Measurements from ENCODE around the gene ARHGAP9.

ARHGAP9 gene

DNA sequence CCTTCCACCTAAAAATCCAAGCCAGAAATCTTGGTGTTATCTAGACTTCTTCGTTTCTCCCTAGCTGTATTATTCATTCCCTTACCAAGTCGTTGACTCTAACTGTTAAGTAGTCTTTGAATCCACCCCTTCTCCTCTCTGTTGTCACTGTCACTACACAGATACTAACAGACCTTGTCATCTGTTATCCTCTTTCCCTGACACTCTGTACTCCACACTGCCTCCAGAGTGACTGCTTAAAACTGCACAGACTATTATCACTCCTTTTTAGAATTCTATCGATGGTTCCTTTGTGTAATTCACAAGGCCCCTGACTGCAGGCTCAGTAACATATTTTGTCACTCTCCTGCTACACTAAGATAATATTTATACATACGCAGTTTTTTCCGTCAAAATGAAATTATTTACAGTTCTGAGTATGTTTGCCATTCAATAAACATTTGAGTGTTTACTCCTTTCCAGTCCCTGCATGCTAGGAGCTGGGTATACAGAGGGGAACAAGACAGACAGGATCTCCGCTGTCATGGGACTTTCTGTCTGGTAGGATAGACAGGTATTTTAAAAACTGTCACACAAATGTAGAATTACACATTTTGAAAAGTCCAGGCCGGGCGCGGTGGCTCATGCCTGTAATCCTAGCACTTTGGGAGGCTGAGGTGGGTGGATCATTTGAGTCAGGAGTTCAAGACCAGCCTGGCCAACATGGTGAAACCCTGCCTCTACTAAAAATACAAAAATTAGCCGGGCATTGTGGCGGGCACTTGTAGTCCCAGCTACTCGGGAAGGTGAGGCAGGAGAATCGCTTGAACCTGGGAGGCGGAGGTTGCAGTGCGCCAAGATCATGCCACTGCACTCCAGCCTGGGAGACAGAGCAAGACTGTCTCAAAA lies 12.0 kb upstream of the ARHGAP9 start:
- no peak for DNase-seq

DNA sequence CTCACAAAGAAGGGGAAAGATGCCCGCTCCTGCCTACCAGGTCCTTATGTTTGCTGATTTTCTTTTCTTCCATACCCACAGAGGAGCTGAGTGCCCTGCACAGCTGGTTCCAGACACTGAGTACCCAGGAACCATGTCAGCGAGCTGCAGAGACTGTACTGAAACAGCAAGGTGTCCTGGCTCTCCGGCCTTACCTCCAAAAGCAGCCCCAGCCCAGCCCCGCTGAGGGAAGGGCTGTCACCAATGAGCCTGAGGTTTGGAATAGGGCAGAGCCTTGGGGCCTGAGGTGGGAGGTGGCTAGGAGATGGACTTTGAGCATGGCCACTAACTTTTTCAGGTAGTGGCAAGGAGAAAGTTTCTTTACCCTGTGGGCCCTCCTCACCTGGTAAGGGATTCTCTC lies 10.5 kb upstream of the ARHGAP9 start:
- DNase-seq, result no peak

DNA sequence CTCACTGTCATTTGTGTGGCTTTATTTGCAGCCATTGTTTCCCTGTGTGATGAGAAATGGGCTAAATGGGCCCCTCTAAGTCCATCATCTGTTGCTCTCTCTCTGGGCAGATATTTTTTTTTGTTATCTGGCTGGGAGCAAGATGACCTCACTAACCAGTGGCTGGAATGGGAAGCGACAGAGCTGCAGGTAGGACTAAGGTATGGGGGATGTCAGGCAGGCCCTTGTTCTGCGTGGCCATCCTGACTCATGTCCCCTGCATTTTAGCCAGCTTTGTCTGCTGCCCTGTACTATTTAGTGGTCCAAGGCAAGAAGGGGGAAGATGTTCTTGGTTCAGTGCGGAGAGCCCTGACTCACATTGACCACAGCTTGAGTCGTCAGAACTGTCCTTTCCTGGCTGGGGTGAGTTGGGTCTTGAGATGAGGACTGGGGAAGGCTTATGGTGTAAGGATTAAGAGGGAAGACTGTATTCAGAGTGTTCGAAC lies 9.5 kb upstream of the ARHGAP9 start:
- no peak for DNase-seq

DNA sequence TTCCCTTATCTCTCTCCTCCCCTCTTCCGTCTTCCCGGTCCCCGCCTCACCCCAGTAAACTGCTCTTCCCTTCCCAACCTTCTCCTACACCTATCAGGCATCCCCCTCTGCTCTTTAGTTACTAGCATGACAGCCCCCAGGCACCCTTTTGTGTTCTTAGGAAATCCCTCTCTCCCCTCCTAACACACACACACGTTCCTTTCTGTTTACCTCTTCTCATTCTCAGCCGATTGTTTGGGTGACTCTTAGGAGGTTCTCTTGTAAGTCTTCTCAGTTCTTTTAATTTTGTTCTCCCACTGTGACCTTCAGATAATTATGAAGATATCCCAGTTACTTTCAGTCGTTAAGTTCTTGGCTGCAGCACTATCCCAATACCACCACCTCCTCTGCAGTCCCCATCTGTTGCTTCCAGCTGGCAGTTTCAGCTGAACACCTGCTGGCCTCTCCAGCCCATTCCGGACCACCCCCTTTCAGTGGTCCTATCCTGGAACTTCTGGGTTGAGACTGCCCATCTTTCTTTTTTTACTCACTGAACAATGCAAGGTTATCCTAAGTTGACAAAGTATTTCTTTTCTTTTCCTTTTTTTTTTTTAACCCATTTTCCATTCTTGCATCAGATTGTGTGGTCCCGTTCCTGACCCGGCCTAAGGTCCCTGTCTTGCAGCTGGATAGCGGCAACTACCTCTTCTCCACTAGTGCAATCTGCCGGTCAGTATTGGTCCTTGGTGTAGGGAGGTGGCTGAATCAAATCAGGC lies 8.9 kb upstream of the ARHGAP9 start:
- DNase-seq, result peak; percentile 4

DNA sequence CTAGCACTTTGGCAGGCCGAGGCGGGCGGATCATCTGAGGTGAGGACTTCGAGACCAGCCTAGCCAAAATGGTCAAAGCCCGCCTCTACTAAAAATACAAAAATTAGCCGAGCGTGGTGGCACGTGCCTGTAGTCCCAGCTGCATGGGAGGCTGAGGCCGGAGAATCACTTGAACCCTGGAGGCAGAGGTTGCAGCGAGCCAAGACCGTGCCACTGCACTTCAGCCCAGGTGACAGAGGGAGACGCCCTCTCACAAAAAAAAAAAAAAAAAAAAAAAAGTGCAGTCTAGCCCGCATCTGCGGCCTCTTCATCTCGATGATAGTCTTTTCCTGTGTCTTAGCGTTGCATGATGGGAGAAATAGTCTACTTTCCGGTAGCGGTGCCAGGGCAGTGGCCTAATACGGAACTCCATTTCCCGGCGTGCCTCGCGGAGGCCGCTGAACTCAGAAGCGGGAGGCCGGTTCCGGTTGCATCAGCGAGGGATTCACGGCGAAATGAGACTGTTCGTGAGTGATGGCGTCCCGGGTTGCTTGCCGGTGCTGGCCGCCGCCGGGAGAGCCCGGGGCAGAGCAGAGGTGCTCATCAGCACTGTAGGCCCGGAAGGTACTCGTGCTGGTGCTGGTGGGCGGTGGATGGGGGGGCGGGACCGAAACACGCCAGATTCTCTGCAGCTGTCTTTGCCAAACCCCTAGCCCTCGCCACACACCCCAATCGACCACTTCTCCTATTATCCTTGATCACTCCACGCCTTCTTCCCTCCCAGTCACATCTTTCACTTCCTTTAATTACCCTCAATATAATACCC lies 8.1 kb upstream of the ARHGAP9 start, which contains the start of gene MARS1:
Gene MARS1 (plus strand): TSS at position 472 of the 805 bp plus-strand sequence. CDS start 23 bp downstream, at position 495.
- peak; percentile 87 for DNase-seq

DNA sequence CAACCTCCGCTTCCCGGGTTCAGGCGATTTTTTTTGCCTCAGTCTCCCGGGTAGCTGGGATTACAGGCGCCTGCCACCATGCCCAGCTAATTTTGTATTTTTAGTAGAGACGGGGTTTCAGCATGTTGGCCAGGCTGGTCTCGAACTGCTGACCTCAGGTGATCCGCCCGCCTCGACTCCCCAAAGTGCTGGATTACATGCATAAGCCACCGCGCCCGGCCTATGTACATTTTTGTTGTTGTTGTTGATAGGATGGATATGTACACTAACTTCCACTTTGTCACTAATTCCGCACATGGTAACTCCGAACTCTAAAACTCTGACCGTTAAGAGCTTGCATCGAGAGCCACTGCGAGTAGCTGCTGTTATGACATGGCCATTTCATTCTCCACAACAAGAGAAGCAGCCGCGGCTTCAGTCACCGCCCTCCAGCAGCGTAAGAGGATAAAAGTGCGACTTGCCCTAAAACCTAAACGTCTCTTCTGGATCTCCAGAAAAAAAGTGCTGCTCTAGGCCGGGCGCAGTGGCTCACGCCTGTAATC lies 7.5 kb upstream of the ARHGAP9 start:
- DNase-seq, result no peak

DNA sequence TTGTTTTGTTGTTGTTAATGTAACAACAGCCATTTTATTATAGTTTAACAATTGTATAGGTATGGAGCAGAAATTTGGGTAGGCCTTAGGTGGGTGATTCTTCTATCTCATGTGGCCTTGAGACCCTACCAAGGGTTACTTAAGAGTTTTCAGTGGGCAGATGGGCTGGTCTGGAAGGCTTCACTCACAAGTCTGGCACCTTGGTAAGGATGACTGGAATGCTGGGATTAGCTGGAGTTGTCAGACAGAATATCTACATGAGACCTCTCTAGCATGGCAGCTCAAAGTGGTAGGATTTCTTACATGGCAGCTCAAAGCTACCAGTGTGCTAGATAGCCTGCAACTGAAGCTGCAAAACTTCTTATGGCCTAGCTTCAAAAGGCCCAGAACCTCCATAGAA lies 6.0 kb upstream of the ARHGAP9 start:
- no peak for DNase-seq

DNA sequence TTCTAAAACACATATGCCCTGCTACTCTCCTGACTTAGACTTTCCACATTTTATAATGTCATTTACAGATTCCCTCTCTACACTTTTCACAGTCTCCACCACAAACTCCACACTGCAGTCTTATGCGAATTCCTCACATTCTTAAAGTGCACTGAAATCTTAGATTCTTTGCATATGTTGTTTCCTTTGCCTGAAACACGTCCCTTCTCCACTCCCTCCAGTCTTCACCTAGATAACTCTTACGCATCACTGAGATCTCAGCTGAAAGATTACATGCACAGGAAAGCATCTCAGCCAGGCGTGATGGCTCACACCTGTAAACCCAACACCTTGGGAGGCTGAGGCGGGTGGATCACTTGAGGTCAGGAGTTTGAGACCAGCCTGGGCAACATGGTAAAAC lies 3.8 kb upstream of the ARHGAP9 start:
- no peak for DNase-seq

DNA sequence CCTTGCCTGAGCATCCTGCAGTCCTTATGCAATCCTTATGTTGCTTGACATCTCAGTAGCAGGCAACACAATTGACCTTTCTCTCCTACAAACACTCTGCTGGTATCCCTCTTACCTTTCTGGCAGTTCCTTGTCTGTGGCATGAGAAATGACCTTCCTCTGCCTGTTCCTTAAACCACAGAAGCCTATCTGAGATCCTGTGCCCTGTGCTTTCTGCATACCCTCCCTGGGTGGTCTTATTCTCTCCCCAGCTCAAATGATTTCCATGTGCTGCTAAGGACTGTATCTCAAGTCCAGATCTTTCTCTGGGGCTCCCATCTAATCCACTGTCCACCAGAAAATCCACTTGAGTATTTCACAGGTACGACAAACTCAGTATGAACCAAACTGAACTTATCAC lies 2.0 kb upstream of the ARHGAP9 start:
- no peak for DNase-seq

DNA sequence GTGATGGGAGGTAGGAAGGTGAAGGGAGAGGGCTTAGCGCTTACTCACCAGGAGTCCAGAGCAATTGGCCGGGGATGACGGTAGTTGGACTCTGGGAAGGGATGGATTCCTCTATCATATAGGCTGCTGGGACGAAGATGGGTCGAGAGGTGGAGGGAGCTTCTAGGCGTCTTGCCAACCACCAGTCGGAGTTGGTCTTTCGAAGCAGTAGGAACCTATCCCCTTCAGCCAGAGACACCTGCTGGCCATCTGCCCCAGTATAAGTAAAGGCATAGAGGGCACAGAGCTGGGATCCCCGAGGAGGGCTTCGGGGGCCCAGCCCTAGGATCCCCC lies 657 bp downstream of the ARHGAP9 start:
- DNase-seq, result no peak

DNA sequence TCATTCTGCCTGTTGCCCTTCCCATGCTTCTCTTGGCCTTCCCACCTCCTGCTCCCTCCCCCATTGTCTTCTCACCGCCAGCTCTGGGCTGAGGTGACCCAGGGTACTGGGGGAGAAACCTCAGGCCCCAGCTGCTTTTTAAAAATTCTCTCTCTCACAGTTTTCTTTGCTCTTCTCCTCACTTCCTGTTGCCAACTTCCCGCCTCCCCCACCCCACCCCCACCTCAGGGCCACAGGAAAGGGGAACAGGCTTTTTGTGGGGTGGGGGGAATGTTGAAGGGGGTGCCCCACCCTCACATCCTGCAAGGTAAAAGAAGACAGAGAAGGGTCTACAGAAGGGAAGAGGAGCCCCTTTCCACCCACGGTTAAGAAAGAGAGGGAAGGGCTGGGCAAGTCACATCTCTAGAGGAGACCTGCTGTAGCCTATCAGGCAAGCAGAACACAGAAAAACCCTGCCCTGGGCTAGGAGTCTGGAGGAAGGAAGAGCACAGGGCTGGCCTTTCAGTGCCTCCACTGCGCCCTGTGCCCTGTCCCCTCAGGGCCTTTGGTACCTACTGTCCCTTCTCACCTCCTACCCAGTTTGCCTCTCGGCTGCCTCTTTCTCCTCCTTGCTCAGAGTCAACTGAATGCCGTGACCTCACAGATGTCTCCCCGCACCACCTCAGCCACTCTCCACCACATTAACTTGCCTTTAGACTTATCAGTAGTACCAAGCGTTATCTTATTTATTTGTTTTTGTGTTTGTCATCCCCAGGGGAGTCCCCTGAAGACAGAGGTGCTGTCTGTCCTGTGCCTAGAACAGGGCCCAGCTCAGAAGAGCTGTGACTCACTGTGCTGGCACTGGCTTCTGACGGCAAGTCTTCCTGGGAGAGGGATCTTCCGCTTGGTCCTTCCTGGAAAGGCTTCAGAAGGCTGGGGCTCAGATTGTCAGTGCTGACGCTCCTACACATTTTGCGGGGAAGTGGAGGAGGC lies 1.7 kb downstream of the ARHGAP9 start:
- no peak for DNase-seq

DNA sequence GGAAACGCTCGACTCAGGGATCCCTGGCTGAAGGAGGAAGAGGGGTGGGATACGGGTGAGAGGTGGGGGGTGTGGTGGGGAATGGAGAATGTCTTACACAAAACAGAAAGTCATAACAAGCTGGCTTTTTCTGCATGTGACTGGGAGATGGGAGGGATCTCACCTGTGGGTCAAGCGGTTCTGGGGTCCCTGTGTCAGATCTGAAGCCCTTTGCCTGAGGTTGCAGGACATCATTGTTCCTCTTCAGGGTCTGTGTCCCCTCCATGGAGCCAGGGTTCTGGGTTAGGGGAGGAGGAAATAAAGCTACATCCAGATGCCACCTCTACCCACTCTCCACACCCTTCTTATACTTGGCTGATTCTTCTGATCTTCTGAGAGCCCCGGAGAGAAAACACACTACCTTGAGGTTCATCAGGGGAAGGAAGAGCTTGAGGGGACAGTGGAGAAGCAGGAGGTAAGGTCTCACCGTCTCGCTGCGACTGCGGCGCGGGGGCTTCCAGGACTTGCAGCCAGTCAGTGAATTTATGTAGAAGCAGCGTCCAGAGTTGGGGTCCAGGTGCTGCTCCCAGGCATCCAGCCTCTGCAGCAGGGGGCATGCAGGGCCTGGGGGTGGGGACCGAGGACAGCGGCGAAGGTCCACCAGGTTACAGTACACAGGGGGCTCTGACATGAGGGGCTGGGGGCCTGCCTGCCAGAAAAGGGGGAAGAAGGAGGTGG lies 2.5 kb downstream of the ARHGAP9 start:
- DNase-seq, result no peak

DNA sequence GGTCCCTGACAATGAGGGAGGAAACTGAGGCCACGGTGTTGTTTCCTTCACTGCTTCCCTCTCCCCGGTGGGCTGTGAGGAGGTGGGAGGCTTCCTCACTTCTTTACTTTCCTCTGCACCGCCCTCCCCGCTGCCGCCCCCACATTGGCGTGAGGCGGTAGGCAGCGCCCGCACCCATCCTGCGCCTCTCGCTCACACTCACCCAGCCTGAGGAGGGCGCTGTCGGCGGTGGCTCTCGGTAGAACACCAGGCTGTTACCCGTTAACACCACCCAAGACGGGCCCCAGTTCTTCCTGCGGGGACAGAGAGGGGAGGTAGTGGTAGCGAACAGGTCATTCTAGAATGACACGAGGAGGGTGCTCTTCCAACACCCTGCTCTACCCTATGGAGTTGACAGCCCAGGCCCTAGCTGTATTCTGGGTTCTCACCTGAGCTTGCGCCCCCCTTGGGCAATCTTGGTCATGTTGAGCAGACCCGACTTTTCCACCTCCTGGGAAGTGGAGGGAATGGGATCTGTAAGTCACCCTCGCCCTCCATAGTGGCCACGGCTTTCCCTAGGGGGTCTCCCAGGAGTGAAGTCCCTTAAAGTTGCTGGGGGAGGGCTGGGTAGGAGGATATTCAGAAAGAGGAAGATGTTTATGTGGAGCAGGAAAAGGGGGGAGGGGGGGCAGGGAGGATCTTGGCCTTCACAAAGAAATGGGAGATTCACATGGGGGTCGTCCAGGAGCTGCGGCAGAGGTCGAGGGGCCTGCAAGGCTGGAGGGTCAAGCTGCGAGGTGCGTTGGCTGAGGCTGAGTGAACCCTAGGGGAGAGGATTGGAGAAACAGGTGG lies 3.3 kb downstream of the ARHGAP9 start:
- no peak for DNase-seq

DNA sequence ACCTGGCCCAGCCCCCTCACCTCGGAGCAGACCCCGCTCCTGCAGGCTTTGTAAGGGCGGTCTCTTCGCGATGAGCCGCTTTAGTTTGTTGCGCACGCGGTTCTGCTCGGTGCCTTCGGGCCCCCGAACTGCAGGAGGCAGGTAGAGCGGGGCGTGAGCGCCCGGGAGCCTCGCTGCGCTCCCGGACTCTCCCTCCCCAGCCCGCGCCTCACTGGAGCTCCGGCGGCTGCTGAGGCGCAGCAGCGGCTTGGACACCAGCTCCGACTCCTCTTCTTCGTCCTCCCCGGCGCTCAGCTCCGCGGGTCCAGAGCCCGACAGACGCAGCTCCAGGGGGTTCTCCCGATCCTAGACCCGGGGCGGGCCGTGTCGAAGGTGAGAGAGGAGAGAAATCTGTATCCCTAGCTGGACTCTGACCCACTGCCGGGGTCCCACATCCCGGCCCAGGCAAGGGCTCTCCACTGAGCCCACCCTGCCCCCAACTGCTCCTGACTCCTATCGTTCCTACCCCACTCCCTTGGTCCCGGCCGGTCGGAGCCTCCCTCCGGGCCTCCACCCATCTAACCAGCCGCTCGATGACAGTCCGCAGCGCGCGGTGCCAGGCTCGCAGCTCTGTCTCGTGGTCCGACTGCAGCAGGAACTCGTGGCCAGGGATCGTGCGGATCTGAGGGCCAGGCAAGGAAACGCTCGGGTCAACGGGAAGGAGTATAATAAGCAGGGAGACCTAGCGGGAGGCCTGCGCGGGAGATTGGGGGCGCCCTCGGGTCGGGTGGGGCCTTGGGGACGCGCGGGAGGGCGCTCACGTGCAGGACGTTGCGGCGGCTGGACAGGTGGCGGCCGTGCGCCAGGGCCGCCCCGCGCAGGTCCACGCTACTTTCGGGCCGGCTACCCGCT lies 4.2 kb downstream of the ARHGAP9 start:
- DNase-seq, result no peak

DNA sequence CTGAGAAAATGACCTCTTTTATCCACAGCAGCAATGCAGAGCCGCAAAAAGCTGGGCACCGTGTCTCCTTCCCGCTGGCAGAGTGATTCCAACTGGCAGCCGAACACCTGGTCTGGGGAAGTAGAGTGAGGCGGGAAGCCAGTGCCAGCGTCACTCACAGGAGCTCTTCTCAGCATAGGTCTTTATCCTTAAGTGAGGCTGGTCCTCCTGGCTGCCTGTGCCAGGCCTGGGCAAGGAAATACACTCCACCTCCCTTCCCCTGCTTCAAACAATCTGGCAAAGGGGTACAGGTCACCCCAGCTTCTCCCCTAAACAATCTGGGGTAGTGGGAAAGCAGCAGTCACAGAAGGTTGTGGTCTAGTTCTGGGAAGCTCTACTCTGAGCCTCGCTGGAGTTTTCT lies 4.8 kb downstream of the ARHGAP9 start:
- DNase-seq, result no peak

DNA sequence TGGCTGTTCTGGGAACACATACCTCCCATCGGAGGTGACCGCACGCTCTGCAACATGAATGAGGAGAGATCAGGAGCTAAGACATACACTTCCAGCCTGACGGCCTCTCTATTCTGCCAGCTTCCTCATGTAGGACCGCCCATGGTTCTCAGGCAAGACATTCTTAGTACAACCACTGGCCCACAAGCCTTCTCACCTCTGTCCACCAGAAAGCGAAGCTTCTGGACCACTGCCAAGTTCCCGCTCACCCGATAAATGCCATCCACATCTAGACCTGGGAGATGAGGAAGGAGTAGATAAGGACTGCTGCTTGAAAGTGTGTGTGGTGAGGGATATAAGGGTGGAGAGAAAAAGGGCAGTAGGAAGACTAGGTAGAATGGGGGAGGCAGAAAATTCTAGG lies 5.2 kb downstream of the ARHGAP9 start:
- DNase-seq, result no peak

DNA sequence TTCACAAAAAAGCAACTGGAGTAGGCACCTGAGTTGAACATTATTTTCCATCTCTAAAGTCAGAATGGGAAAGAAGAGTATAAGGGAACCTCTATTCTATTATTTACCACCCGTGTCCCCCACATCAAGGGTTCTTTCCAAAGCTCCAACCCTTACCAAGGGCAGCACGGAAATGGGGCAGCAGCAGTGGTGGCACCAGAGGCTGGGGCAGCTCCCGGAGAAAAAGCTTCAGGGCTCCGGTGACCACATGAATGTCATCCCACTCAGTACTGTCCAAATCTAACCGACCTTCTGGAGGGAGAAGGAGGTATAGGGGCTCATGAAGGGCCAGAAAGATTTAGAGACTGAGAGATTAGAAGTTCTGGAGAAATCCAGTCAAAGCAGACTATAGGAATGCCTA lies 5.8 kb downstream of the ARHGAP9 start:
- no peak for DNase-seq

DNA sequence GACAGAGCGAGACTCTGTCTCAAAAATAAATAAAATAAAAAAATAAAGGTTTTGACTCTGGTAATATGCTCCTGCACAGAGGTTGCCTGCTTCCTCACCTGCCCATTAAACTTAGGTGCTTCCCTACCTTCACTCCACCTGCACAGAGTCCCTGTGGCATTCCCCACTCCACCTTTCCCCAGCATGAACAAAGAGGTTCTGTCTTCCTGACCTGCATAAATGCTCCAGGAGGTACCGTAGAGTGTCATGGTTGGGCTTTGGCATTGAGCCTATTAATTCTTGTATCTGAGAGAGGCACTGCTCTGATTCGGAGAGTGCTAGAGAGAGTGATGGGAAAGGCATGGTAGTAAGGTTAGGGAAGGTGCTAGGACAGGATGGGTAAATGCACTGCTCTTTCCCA lies 6.3 kb downstream of the ARHGAP9 start:
- no peak for DNase-seq

DNA sequence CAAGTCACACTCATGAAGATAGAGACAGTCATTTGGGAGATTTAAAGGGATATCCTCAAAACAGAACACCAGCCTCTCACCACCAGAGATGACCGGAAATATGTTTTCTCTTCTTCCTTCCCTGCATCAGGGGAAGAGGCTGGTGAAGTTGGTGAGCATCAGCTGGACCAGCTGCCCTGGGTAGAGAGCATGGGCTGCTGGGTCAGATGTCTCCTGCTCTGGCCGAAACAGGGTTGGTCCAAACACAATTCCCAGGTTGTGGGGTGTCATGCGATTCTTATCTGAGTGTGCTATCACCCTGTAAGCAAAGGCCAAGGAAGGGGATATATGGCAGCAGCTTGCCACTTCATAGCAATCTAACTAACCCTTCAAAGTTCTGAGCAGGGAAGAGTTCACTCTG lies 7.3 kb downstream of the ARHGAP9 start:
- DNase-seq, result no peak
